OCI-LY7 (cell line): ENCODE measurements around the gene AHCTF1. TPM values are rescaled to one million over a fixed set of nuclear protein-coding genes. Genes with fewer than 3 reads are reported as not detected.
A peak's percentile ranks its signal among the peaks of the same experiment; 100 is the strongest.

Experiments
- BruUV-seq: library from RNA; stranded (reverse); fragments of 400-500 nt; replicated peaks from 2 replicates; lab custom pipeline; 2021; lab: Mats Ljungman, UMichigan
- CTCF ChIA-PET: fragments of 300-600 bp; sonication (Branson Sonifier 250); formaldehyde crosslinking; loops from one replicate; lab custom pipeline; 2022; ENCODE audit warnings: antibody characterized with exemption; ENCODE audit not compliant: unreplicated experiment; lab: Charles Lee
- POLR2A ChIA-PET: fragments of 300-600 bp; sonication (Branson Sonifier 250); formaldehyde crosslinking; loops from one replicate; lab custom pipeline; 2022; ENCODE audit warnings: antibody characterized with exemption; lab: Charles Lee
- DNase-seq: peaks from one replicate; pipeline ENCODE4 v3.0.0-alpha.2; 2015; ENCODE audit warnings: low spot score
- H2AFZ ChIP-seq: fragments of 200-600 bp; sonication (generic), shearing (Covaris generic); 2 replicates; pipeline ENCODE4 v1.6.1; 2014; ENCODE audit warnings: mild to moderate bottlenecking, antibody characterized with exemption, low read length, moderate library complexity
- H3K27ac ChIP-seq: fragments of 200-600 bp; sonication (generic); 2 replicates; pipeline ENCODE4 v1.5.1; 2014; ENCODE audit warnings: mixed run types, low read depth, mild to moderate bottlenecking, moderate library complexity, low read length, inconsistent platforms; ENCODE audit not compliant: poor library complexity, severe bottlenecking
- H3K36me3 ChIP-seq: fragments of 200-600 bp; sonication (generic); 2 replicates; pipeline ENCODE4 v1.6.1; 2014; ENCODE audit warnings: mild to moderate bottlenecking, antibody characterized with exemption, low read length, moderate library complexity, mixed read lengths; ENCODE audit not compliant: insufficient read depth
- H3K4me1 ChIP-seq: fragments of 200-600 bp; sonication (generic); 2 replicates; pipeline ENCODE4 v1.5.1; 2014; ENCODE audit warnings: mild to moderate bottlenecking, low read length; ENCODE audit not compliant: insufficient read depth, poor library complexity, severe bottlenecking
- H3K4me2 ChIP-seq: fragments of 200-600 bp; sonication (generic); 2 replicates; pipeline ENCODE4 v1.6.1; 2014; ENCODE audit warnings: mild to moderate bottlenecking, low read length
- H3K4me3 ChIP-seq: fragments of 200-600 bp; sonication (generic); 2 replicates; pipeline ENCODE4 v1.5.1; 2014; ENCODE audit warnings: mild to moderate bottlenecking, low read depth, low read length; ENCODE audit not compliant: poor library complexity, severe bottlenecking
- H3K79me2 ChIP-seq: fragments of 200-600 bp; sonication (generic); 2 replicates; pipeline ENCODE4 v1.6.1; 2016; ENCODE audit warnings: low read depth, mild to moderate bottlenecking, low read length, moderate library complexity, mixed read lengths; ENCODE audit not compliant: insufficient read depth
- H3K9me2 ChIP-seq: fragments of 200-600 bp; sonication (generic); 2 replicates; pipeline ENCODE4 v1.6.1; 2016; ENCODE audit warnings: mild to moderate bottlenecking, low read length, mixed read lengths; ENCODE audit not compliant: insufficient read depth
- H3K9me3 ChIP-seq: fragments of 200-600 bp; sonication (generic); 2 replicates; pipeline ENCODE4 v1.6.1; 2014; ENCODE audit warnings: mild to moderate bottlenecking, mixed run types, low read length, mixed read lengths
- H4K20me1 ChIP-seq: fragments of 200-600 bp; sonication (generic); 2 replicates; pipeline ENCODE4 v1.6.1; 2014; ENCODE audit warnings: mild to moderate bottlenecking, antibody characterized with exemption, low read length, moderate library complexity, mixed read lengths; ENCODE audit not compliant: insufficient read depth
- EZH2phosphoT487 ChIP-seq: fragments of 200-600 bp; sonication (generic); IDR thresholded peaks from 2 replicates; pipeline ENCODE4 v1.6.1; 2018; ENCODE audit warnings: low read depth, borderline replicate concordance, mild to moderate bottlenecking, mixed run types, antibody characterized with exemption, low read length, moderate library complexity, mixed read lengths
- intact Hi-C: fragments of 100-400 bp; cut with micrococcal nuclease; formaldehyde crosslinking; loops from one replicate; pipeline ENCODE4 v1.10.0; 2022; ENCODE audit not compliant: unreplicated experiment
- total RNA-seq, 2 experiments: library from RNA; depleted of rRNA in 1 of 2; stranded (reverse); fragments of >200 nt in 1 of 2; shearing (Covaris generic) in 1 of 2; gene quantifications; 2 replicates each; pipeline ENCODE4 v1.2.3, GENCODE V29; 2014 to 2022
- TF ChIP-seq, protein P1 (sequence below): fragments of 200-600 bp; sonication (generic); conservative IDR thresholded peaks from 2 replicates; pipeline ENCODE4 v1.5.1; 2014; ENCODE audit warnings: mild to moderate bottlenecking, antibody characterized with exemption, low read length, moderate library complexity, mixed read lengths

Gene AHCTF1
- total RNA-seq, 2 experiments from 2014 or later: 38.5 to 57.7 TPM

DNA sequence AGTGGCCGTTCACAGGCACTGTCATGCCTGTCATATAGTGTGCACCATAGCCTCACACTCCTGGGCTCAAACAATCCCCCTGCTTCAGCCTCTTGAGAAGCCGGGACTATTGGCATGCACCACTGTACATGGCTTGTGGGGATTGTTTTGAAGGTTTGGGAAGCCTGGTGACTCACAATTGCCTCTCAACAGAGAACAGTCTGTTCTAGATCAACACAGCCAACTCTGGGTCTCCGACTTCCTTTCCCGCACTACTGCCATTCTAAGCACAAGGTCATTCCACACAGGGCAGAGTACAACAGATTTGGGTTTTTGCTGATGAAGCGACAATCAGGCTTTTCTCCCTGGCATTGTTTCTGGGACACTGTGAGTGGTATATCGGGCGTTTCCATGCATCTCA lies 15.5 kb upstream of the AHCTF1 start:
- Histone ChIP-seq H3K4me3 (no peak overlapping the region), H3K4me2 (no peak overlapping the region), H3K9me3 (no peaks in the 10 kb centered on the region), H3K4me1 (no peaks in the 10 kb centered on the region), H2AFZ (no peak overlapping the region), H3K27ac (no peak overlapping the region), H3K9me2 (no peaks in the 10 kb centered on the region), H3K79me2 (no peaks in the 10 kb centered on the region), H3K36me3 (no peaks in the 10 kb centered on the region), H4K20me1 (no peaks in the 10 kb centered on the region)
- ChIA-PET POLR2A (interaction anchor here (0.6 kb wide), 1 partner anchor 263 kb away, joined by 3 read pairs; no protein-coding TSS in a partner anchor), CTCF (no interaction called here)
- DNase-seq: no peak
- intact Hi-C loops: no loop called here
- no TSS peak for BruUV-seq
- no peak for TF ChIP-seq EZH2phosphoT487
- TF ChIP-seq, protein P1, sequence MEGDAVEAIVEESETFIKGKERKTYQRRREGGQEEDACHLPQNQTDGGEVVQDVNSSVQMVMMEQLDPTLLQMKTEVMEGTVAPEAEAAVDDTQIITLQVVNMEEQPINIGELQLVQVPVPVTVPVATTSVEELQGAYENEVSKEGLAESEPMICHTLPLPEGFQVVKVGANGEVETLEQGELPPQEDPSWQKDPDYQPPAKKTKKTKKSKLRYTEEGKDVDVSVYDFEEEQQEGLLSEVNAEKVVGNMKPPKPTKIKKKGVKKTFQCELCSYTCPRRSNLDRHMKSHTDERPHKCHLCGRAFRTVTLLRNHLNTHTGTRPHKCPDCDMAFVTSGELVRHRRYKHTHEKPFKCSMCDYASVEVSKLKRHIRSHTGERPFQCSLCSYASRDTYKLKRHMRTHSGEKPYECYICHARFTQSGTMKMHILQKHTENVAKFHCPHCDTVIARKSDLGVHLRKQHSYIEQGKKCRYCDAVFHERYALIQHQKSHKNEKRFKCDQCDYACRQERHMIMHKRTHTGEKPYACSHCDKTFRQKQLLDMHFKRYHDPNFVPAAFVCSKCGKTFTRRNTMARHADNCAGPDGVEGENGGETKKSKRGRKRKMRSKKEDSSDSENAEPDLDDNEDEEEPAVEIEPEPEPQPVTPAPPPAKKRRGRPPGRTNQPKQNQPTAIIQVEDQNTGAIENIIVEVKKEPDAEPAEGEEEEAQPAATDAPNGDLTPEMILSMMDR: no peak

DNA sequence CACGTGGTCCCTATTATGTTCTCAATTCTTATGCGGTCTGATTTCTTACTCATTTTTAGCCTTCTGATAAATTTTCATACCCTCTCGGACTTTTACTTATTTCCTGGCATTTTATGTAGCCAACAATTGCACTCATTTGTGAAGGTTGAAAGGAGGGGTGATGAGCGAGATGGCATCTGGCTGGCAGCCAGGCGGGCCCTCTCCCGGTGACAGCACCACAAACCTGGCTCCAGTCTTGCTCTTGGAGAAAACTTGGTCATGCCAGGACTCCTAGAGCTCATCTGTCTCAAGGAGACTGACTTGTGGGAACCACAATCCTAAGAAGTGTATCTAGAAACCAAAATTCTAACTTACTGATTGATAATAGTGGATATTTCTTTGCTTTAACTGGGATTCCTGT lies 14.6 kb upstream of the AHCTF1 start:
- Histone ChIP-seq H3K4me2 (no peak overlapping the region), H3K9me2 (no peaks in the 10 kb centered on the region), H2AFZ (no peak overlapping the region), H4K20me1 (no peaks in the 10 kb centered on the region), H3K4me3 (no peak overlapping the region), H3K79me2 (no peaks in the 10 kb centered on the region), H3K36me3 (no peaks in the 10 kb centered on the region), H3K9me3 (no peaks in the 10 kb centered on the region), H3K4me1 (no peaks in the 10 kb centered on the region), H3K27ac (no peak overlapping the region)
- intact Hi-C loops: no loop called here
- BruUV-seq: no TSS peak
- no peak for DNase-seq
- TF ChIP-seq, protein P1: no peak
- TF ChIP-seq EZH2phosphoT487: no peak
- CTCF ChIA-PET: no interaction called here
- POLR2A ChIA-PET: interaction anchor here (0.6 to 1.1 kb wide), 2 partner anchors 8 to 264 kb away, joined by 3 to 4 read pairs; no protein-coding TSS in a partner anchor

DNA sequence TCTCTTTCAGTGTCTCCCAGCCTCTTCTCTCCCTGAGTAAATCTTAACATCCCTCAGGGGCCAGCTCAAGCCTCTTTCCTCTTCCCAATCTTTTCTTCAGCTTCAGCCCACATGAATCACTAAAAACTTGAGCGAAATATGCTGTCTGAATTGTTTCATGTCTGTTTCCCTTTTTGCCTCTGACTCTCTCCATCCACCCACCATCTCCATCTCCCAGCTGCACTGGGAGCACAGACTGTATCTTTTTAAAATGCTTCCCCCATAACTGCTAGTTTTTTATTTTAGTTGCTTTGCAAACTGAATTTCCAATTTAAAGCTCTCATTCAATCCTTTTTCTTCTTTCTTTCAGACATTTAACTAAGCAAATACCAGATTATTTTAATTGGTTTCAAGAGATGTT lies 3.0 kb upstream of the AHCTF1 start:
- Histone ChIP-seq H3K36me3 (peaks cover 11% of the 10 kb centered on the region), H3K4me2 (no peak overlapping the region), H3K9me2 (no peaks in the 10 kb centered on the region), H3K79me2 (peaks cover 13% of the 10 kb centered on the region), H3K9me3 (no peaks in the 10 kb centered on the region), H2AFZ (peak overlapping the region; percentile 70; the same call in 1 of the 2 replicates), H4K20me1 (peaks cover 6% of the 10 kb centered on the region; the same call in 1 of the 2 replicates), H3K4me1 (peaks cover 10% of the 10 kb centered on the region), H3K4me3 (no peak overlapping the region), H3K27ac (no peak overlapping the region)
- no peak for TF ChIP-seq EZH2phosphoT487
- TF ChIP-seq, protein P1: no peak
- intact Hi-C loops: loop anchor here (5.0 kb wide), 1 partner anchor 278 kb away; no protein-coding TSS in a partner anchor
- DNase-seq: no peak
- no TSS peak for BruUV-seq
- POLR2A ChIA-PET: interaction anchor here (0.6 to 1.7 kb wide), 6 partner anchors 11 to 287 kb away, joined by 3 to 6 read pairs (median 4); no protein-coding TSS in a partner anchor
- CTCF ChIA-PET: no interaction called here
